MV-4-11 (cell line): ENCODE data around the gene DTD2.

Experiments used
- DNase-seq: peaks from one replicate; lab custom pipeline; 2025; lab: John Stamatoyannopoulos, UW

Gene DTD2

DNA sequence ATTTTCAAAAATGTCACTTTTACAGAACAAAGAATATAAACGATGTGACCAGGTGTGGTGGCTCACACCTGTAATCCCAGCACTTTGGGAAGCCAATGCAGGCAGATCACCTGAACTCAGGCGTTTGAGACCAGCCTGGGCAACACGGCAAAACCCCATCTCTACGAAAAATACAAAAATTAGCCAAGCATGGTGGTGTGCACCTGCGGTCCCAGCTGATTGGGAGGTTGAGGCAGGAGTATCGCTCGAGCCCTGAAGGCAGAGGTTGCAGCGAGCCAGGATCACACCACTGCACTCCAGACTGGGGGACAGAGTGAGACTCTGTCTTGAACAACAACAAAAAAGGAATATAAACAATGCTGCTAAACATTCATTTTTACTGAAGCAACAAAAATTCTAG, 52.2 kb downstream of the DTD2 start:
- DNase-seq: no peak

- no peak for DNase-seq
Measured at GRCh38 chr14:31403707-31404106, 53.6 kb downstream of the DTD2 start.

DNA sequence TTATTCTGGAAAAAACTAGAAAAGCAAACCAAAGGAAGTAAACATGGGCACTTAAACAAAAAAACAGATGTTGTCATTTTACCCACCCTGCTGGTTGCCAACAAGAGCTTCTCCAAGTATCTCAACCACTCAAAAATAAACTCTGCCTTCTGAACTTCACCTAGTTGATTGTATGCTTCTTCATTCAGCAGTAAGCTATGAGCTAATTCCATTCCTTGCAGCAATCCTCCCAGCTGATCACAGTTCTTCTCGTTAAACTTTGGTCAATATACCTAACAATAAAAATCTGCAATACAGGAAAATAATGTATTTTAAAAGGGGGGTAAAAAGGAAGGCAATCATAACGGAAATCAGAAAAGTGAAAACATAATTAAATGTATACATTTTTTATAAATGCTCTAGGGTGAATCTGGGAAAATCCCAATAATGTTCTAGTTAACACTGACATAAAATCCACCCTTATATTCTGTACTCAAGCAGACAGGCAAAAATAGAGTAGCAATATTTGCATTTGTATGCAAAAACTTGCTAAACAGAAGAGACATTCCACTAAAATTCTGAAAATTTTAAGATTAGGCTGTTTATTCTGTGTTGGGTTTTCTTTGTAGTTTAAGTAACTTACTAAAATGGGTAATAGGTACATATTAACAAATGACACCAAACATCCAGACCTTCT, 54.4 kb downstream of the DTD2 start:
- DNase-seq: no peak

DNA sequence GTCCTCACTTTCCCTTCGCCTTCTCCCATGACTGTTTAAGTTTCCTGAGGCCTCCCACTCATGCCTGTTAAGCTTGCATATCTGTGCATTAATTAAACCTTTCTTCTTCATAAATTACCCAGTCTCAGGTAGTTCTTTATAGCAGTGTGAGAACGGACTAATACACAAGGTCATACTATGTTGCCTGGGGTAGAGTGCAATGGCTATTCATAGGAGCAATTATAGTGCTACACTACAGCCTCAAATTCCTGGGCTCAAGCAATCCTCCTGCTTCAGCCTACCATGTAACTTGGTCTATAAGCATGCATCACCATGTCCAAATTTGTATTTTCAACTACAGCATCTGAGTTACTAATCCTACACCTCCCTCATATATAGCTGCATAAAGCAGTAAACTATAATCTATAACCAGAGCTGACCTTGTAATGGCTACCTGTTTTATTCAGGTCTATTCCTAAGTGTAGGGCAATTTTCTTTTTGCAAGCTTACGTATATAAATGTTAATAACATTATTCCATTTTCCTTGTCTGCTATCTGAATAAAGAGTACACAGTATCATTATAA, 55.9 kb downstream of the DTD2 start:
- no peak for DNase-seq

- DNase-seq: no peak
Measured at GRCh38 chr14:31400031-31400638, 57.2 kb downstream of the DTD2 start.
